Osteoblast (primary cell): ENCODE measurements around the gene WDR70. TPM values are rescaled to one million over a fixed set of nuclear protein-coding genes. Genes with fewer than 3 reads are reported as not detected.

Source experiments
- DNase-seq: peaks from one replicate; pipeline ENCODE4 v3.0.0; 2011; ENCODE audit warnings: low spot score, mixed read lengths; ENCODE audit not compliant: insufficient read length; ENCODE audit errors: missing footprints
- H2AFZ ChIP-seq: 2 replicates; pipeline ENCODE4 v1.6.0; 2011; ENCODE audit warnings: mild to moderate bottlenecking, low read length
- H3K27ac ChIP-seq: 2 replicates; pipeline ENCODE4 v1.5.1; 2011; ENCODE audit warnings: mild to moderate bottlenecking, low read depth, low read length, moderate library complexity
- H3K27me3 ChIP-seq: 2 replicates; pipeline ENCODE4 v1.6.0; 2012; ENCODE audit warnings: mild to moderate bottlenecking, control low read depth, inconsistent platforms, low read length, moderate library complexity; ENCODE audit not compliant: insufficient read depth
- H3K36me3 ChIP-seq: 2 replicates; pipeline ENCODE4 v1.5.1; 2011; ENCODE audit warnings: mild to moderate bottlenecking, low read length, control low read depth, moderate library complexity; ENCODE audit not compliant: insufficient read depth
- H3K4me1 ChIP-seq: 2 replicates; pipeline ENCODE4 v1.5.1; 2011; ENCODE audit warnings: mild to moderate bottlenecking, low read length, control low read depth, moderate library complexity; ENCODE audit not compliant: insufficient read depth
- H3K4me2 ChIP-seq: 2 replicates; pipeline ENCODE4 v1.6.0; 2011; ENCODE audit warnings: mild to moderate bottlenecking, low read length; ENCODE audit not compliant: insufficient read depth
- H3K4me3 ChIP-seq: fragments of 200-600 bp; sonication (generic); 3 replicates; pipeline ENCODE4 v1.5.1; 2012; ENCODE audit warnings: mild to moderate bottlenecking, low read length, inconsistent platforms; ENCODE audit not compliant: insufficient read depth
- H3K79me2 ChIP-seq: 2 replicates; pipeline ENCODE4 v1.6.0; 2012; ENCODE audit warnings: mild to moderate bottlenecking, low read length, control low read depth, inconsistent platforms; ENCODE audit not compliant: insufficient read depth
- H3K9me3 ChIP-seq: 2 replicates; pipeline ENCODE4 v1.5.1; 2011; ENCODE audit warnings: low read depth, low read length, control low read depth
- H4K20me1 ChIP-seq: 2 replicates; pipeline ENCODE4 v1.6.0; 2012; ENCODE audit warnings: mild to moderate bottlenecking, low read length, control low read depth; ENCODE audit not compliant: insufficient read depth
- CTCF ChIP-seq: IDR thresholded peaks from 2 replicates; pipeline ENCODE4 v1.5.1; 2011; ENCODE audit warnings: mild to moderate bottlenecking, low read depth, low read length, moderate library complexity; ENCODE audit errors: extremely low read depth
- total RNA-seq: library from RNA; depleted of rRNA; stranded (reverse); fragments of >200 nt; gene quantifications from 2 replicates; pipeline ENCODE4 v1.2.3, GENCODE V29; 2012

The WDR70 gene
- total RNA-seq, 1 donor, result 32.2 TPM

GRCh38 chr5:37490931-37491330 is 111.8 kb downstream of the WDR70 start:
- Histone ChIP-seq H3K4me2 (no peak overlapping the region), H4K20me1 (peaks cover 4% of the 10 kb centered on the region), H3K79me2 (peaks cover 6% of the 10 kb centered on the region), H3K36me3 (no peaks in the 10 kb centered on the region), H3K4me1 (peaks cover 18% of the 10 kb centered on the region), H2AFZ (no peak overlapping the region), H3K27ac (no peak overlapping the region), H3K4me3 (no peak overlapping the region), H3K27me3 (no peaks in the 10 kb centered on the region), H3K9me3 (no peaks in the 10 kb centered on the region)
- no peak for TF ChIP-seq CTCF
- no peak for DNase-seq

- Histone ChIP-seq H3K4me1 (peaks cover 20% of the 10 kb centered on the region), H3K4me3 (no peak overlapping the region), H4K20me1 (peaks cover 4% of the 10 kb centered on the region), H3K36me3 (no peaks in the 10 kb centered on the region), H3K27me3 (no peaks in the 10 kb centered on the region), H3K79me2 (peaks cover 6% of the 10 kb centered on the region), H3K27ac (no peak overlapping the region), H3K4me2 (no peak overlapping the region), H3K9me3 (no peaks in the 10 kb centered on the region), H2AFZ (no peak overlapping the region)
- no peak for DNase-seq
- no peak for TF ChIP-seq CTCF
These were observed 113.8 kb downstream of the WDR70 start for GRCh38 chr5:37492778-37493555.

- Histone ChIP-seq H3K27me3 (no peaks in the 10 kb centered on the region), H3K27ac (peak overlapping the region; percentile 52), H3K4me1 (peaks cover 20% of the 10 kb centered on the region), H2AFZ (no peak overlapping the region), H3K9me3 (no peaks in the 10 kb centered on the region), H3K36me3 (no peaks in the 10 kb centered on the region), H4K20me1 (peaks cover 4% of the 10 kb centered on the region), H3K79me2 (no peaks in the 10 kb centered on the region), H3K4me2 (peak overlapping the region; percentile 31), H3K4me3 (no peak overlapping the region)
- no peak for TF ChIP-seq CTCF
- DNase-seq, result no peak
These were observed 115.6 kb downstream of the WDR70 start for GRCh38 chr5:37494756-37495155.

- Histone ChIP-seq H2AFZ (no peak overlapping the region), H3K79me2 (no peaks in the 10 kb centered on the region), H3K9me3 (no peaks in the 10 kb centered on the region), H3K4me3 (no peak overlapping the region), H3K4me1 (peaks cover 20% of the 10 kb centered on the region), H3K27ac (peak overlapping the region; percentile 52), H3K36me3 (no peaks in the 10 kb centered on the region), H3K4me2 (peak overlapping the region; percentile 31), H3K27me3 (no peaks in the 10 kb centered on the region), H4K20me1 (peaks cover 1% of the 10 kb centered on the region)
- TF ChIP-seq CTCF, result peak; percentile 40
- no peak for DNase-seq
These were observed 116.1 kb downstream of the WDR70 start for GRCh38 chr5:37495210-37495609.
